HTERT RPE-1 (cell line): Measurements from ENCODE around the gene OR9Q1.

ENCODE experiments used
- in situ Hi-C: fragments of 300-500 bp; cut with MboI; formaldehyde crosslinking; loops from 4 replicates; pipeline ENCODE4 v1.14.3; 2020; ENCODE audit warnings: low sequenced_read_pairs

Gene OR9Q1

DNA sequence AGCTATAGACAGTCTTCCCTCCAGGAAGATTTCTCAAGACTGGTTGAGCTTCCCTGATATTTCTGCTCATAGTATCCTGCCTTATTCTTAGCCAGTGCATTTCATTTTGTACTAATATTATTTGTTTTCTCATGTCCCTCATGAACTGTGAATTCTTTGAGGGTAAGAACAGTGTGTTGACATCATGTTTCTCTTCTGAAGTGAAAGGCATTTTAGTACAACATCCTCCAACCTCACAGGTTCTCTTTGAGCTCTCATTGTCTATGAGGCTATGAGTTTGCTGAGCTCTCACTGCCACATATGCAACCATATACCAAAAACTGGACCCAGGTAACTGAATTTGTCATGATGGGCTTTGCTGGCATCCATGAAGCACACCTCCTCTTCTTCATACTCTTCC, 7.0 kb downstream of the OR9Q1 start, which contains the start of gene OR6Q1:
Gene OR6Q1 (plus strand): TSS at position 301 of the 400 bp plus-strand sequence. CDS start 0 bp downstream, at position 301.
- in situ Hi-C loops, result no loop called here

DNA sequence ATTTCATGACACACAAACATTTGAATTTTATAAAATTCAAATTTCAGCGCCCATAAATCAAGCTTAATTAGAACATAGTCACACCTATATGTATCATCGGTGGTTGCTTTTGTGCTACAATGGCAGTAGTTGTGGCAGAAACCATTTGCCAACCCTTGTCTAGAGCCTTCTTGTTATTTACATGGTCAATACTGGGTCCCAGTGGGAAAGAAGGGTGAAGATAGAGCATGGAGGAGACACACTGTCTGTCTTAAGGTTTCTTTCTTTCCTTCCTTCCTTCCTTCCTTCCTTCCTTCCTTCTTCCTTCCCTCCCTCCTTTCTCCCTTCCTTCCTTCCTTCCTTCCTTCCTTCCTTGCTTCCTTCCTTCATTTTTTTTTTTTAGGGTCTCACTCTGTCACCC, 10.8 kb downstream of the OR9Q1 start:
- in situ Hi-C loops, result no loop called here

DNA sequence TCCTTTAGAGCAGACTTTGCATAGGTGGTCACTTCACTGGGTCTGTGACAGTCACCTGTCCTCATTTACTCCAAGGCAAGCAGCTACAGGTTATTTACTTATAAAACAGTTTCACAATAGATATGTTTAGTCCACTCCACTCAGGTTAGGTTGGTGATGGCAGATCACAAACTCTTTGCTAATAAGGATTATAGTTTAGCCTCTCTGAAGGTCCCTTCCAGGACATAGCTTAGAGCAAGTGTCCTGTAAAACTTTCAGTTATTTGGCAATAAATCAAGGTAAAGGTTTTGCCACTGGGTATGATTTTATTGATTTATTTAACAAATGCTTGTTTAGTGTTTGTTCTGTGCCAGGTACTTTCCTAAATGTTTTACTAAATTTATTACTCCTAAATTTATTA, 15.9 kb downstream of the OR9Q1 start:
- in situ Hi-C loops, result no loop called here

DNA sequence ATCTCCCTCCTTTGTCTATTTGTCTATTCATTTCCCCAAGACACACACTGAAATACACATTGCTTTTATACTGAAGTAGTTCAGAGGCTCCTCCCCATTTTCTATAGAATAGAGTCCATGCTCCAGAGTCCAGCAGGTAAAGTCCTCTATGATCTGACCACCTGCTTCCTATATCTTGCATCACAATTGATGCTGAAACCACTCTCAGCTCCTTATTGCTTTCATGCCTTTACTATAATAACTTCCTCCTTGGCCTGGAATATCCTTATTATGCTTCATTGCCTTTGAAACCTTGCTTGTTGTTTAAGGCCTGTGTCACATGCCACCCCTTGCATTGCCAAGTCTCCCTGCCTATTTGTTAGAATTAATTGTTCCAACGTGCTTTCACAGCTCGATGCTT, 19.7 kb downstream of the OR9Q1 start:
- in situ Hi-C loops, result no loop called here

DNA sequence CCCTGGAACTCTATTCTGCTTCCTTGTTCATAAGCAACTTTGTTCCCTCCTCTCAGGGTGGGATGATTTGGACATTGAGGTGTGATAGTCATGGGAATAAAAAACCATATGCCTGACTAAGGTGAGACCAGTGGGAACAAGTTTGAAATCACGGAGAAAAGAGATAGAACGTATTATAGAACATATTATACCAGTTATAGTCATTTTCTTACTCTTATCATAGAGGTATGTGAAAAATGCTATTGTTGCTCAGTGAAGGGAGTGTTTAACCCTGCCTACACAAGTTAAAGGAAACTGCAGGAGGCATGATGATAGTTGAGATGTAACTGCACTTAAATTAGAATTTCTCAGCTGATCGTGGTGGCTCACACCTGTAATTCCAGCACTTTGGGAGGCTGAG, 22.6 kb downstream of the OR9Q1 start:
- in situ Hi-C loops, result no loop called here

DNA sequence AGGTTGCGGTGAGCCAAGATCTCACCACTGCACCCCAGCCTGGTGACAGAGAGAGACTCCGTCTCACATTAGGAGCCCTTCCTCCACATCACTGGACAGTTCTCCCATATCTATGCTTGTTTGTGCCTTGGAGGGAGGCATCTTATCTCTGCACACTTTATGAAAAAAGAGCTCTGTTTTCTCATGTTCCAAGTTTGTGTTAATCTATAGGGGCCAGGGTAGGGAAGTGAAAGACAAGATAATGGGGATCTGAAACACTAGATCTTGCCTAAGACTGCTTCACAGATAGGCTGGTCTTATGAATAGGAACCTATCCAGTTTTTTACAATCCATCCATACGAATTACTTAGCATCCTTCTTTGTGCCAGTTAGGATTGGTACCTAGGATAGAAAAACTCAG, 24.1 kb downstream of the OR9Q1 start:
- in situ Hi-C loops, result no loop called here

DNA sequence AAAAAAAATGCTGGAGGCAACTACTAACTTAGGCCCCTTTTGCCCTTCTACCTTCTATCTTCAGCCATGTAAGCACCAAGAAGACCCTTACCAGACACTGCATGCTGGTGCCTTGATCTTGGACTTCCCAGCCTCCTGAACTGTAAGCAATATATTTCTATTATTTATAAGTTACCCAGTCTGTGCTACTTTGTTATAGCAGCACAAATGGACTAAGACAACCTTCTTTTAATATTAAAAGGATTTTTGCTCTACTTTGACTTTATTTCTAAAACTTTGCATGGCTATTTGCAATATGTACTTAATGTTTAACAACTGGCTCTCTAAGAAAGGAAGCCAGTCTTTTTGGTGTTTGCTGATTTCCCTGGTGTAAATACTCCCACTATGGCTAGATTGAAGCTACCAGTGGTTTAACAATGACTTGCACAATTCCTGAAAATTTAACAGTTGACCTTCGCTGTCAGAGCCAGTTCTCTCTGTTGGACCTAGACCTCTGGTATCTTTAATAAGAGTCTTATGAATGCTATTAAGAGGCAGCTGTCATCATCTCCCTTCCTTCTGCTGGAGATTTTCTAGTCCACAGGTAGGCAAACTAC, 32.2 kb downstream of the OR9Q1 start:
- in situ Hi-C loops, result no loop called here

DNA sequence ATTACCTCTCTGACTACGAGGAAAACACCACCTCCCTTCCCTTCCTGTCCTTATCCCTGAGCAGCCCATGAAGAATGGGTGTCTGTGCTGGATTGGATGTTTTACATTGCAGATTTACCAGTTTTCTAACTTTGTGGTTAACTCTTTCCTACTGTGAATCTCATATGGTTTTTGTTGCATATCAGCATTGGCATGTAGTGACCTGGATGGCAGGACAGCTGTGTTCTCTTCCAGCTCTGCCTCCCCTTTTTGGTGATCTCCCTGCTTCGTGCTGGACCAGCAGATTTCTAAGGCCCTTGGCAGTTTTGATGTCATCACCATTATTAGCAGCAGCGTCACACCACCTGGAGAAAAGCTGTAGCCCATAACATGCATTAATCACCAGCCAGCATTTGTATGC, 33.8 kb downstream of the OR9Q1 start:
- in situ Hi-C loops, result no loop called here

DNA sequence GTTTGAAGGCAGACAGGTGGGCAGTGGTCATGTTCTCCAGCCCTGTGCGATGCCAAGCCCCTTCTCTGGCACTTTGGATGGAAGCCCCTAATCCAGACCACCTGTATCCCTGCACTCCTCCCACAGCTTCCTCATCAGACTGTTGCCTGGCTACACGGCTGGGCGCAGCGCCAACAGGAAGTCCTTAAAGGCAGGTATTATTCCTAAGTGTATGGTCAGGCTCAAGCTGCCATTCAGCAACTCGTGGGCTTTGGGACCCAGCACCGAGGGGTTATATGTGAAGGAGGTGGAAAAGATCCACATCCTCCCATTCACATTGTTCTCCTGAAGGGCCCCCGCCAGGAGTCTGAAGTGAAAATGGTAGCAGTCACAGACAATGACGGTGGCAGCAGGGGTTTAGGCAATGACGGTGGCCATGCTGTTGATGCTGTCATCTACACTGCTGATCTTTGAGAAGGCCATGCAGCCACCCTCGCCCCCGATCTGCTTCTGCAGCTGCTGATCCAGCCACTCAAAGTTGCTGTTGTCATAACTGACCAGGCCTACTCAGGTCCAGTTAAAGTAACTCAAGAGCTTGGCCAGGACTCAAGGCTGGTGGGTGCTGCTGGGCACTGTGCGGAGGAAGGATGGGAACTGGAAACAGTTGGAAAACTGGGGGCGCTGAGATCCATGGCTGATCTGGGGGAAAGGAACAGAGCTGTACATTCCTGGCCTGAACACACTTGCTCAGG, 34.8 kb downstream of the OR9Q1 start:
- in situ Hi-C loops, result no loop called here

DNA sequence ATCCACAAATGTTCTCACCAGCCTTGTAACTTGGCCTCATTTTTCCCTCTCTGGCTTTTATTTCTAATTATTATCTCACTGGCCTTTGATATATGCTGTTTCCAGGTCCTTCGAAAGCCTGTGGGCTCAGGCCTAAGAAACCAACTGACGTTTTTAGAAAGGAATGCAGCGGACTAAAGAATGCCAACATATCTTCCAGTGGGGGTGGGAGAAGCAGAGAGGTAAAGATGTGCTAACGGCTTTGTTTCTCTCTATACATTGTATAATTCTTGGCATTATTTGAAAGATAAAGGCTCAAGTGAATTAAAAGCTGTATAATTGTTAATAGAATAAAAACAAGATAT, 35.3 kb downstream of the OR9Q1 start:
- in situ Hi-C loops, result no loop called here

DNA sequence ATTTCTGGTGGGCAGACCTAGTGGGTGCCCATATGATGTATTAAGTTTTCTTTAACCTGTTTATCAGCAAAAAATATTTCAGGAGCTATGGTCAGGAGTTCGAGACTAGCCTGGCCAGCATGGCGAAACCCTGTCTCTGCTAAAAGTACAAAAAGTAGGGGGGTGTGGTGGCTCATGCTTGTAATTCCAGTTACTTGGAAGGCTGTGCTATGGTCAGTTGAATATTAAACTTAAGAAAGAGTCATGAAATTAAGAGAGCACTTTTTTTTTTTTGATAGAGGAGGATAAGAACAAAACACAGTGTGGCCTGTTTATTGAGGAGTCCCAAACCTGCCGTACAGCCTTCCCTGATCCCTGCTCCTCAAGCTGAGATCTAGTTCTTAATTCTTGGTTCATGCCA, 36.9 kb downstream of the OR9Q1 start:
- in situ Hi-C loops, result no loop called here

DNA sequence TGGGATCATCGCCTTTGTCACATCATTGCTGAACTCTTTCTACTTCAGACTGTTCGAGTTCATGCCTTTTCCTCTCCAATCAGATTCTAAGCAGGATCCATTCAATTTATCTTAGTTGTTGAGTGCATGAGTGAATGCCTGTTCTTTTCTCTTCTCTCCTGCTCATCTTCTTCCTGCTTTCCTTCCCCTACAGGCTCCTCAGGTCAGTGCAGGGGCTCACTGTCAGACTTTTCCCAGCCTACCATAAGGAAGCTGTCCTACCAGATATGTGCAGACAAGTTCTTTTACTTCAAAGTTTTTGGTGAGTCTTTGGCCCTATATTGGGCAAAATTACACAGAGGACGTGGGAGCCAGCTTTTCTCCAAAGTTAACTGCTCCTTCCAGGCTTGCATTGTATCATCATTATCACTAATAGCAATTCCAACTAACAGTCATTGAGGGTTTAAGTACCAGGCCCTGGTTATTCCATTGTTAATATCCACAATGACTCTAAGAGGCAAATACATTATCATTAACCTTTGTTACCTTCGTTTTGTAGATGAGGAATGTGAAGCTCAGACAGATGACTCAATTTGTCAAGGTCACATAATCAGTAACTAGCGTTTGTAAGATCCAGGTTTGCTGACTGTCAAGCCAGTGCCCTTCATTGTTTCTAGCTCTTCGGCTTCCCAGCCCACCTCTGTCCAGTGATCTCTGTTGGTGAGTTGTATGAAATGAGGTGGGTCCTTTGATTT, 37.4 kb downstream of the OR9Q1 start:
- in situ Hi-C loops, result no loop called here

DNA sequence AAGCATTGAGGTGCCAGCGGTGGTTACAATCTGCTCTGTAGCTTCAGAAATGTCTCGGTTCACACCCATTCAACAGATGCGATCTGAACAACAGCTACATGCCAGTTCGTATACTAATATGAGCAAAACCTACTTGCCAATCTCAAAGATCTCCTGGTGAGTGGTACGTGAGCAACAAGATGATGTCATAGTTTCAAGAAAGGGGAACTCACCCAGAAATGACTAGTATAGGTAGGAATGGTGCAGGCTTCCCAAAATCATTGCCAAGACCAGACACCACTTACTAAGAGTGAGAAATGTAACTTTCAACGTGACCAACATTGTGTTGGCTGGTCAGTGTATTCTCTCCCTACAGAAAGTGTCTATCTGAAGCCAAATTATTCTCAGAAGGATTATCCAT, 38.1 kb downstream of the OR9Q1 start:
- in situ Hi-C loops, result no loop called here

DNA sequence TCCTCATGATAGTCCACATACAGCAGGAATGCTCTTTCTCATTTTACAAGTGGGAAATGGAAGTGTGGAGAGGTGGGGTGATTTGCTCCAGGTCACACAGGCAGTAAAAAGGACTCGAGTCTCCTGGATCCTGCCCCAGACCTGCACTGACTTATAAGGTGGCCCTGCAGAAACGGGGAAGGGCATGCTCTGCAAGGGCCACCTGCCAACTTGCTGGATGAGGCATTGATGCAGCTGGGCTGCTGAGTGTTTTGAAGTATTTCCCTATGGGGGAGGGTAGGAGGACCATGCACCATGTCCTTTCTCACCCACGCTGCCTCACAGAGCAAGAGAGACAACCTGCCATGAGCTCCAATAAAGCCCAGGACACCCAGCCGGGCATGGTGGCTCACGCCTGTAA, 44.0 kb downstream of the OR9Q1 start:
- in situ Hi-C loops, result no loop called here

DNA sequence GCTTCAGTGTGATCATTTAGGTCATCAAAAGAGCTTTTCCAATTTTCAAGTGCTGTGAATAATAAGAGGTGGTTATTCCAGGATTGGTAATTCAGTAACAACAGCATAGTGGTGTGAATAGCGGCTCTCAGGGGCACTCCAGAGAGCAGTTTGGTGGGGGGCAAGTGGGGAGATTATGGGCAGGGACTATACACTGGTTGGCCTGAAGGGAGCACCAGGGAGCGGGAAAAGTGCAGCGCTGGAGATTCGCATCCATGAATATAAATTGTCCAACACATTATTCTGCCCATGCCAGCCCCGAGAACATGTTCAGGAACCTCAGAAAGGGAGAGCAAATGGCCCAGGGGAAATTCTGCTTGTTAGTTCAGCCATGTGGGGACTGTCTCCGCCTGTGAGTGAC, 45.0 kb downstream of the OR9Q1 start:
- in situ Hi-C loops, result no loop called here

DNA sequence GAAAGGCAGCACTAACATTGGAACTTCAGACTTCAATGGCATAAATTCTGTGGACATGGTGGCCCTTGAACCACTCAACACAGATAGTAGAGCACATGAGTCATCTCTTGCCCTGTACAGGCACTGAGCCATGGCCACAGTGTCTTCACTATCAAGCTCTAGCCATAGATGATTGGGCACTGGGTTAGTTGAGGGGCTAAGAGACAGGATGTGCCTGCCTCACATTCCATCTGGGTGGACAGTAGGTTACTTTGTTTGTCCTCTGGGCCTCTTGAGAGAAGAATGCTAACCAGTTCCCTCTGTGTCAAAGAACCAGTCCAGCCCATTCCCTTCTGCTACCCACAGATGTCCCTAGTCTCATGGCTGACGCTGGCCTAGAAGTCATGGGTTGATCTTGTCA, 46.9 kb downstream of the OR9Q1 start:
- in situ Hi-C loops, result no loop called here

DNA sequence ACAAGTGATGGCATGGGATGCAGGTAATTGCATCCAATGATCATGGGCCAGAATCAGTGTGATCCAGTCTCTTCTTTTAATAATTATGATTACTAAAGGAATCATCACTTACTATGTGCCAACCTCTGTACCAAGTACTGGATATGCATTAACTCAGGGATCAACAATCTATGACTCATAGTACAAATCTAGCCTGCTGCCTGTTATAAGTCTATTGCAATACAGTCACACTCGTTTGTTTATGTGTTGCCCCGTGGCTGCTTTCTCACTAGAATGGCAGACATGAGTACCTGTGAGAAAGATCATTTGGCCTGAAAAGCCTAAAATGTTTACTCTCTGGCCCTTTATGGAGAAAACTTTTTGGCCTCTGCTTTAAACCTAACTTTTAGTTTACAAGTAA, 52.1 kb downstream of the OR9Q1 start:
- in situ Hi-C loops, result no loop called here

DNA sequence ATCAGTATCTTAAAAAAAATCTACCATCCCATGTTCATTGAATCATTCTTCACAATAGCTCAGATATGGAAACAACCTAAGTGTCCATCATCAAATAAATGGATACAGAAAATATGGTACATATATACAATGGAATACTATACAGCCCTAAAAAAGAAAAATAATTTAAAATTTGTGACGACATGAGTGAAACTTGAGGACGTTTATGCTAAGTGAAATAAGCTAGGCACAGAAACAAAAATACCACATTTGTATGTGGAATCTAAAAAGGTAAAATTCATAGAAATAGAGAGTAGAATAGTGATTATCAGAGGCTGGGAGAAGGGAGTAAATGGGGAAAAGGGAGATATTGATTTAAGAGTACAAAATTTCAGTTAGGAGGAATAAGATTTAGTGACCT, 62.8 kb downstream of the OR9Q1 start:
- in situ Hi-C loops, result no loop called here

DNA sequence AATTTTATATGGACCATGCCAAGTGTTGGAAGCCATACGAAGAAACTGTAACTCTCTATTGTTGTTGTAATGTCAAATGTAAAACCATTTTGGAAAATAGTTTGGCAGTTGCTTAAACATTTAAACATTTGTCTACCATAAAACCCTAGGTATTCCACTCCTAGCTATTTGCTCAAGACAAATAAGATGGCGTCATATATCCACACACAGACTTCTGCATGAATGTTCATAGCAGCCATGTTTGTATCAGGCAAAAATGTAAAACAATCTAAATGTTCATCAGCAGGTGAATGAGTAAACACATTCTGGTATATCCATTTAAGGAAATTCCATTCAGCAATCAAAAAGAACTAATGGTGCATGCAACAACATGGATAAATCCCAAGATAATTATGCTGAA, 73.8 kb downstream of the OR9Q1 start:
- in situ Hi-C loops, result no loop called here

DNA sequence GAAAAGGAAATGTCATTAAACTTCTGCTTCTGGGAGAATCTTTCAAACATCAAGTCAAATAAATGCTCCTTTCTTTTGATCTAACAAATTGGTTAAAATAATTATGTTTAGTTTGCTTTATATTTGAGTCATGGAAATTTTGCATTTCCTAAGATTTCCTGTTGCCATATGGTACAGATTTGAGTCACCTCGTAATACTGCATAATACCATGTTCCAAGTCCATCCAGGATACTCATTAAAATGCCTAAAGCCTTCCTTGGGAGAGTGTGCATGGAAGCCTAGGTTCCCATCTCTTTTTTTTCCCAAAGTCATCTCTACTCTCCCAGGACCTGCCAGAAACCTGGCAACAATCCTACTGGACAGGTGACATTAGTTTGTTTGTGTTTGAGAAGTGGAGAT, 97.4 kb downstream of the OR9Q1 start:
- in situ Hi-C loops, result no loop called here

DNA sequence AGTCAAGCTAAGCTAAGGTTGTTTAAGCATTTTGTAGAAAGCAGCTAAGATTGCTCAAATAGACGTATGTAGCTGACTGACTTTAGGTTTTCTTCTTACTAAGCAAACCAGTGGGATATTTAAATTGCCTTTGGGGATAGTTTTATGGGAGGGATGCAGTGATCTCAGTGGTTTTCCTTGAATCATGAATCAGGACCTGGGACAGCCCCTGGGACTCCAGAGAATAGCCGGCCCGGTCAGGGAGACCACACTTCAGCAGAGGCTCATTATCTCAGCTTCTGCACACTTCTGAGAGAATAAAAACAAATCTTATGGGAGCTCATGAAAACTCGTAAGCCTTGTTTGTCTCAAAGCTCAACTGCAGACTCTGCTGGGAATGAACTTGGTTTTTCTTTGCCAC, 101.8 kb downstream of the OR9Q1 start, which contains the start of gene OR9I1:
Gene OR9I1 (minus strand): TSS at position 62 of the 400 bp plus-strand sequence. CDS start 6,086 bp downstream, outside the sequence.
- in situ Hi-C loops, result no loop called here

DNA sequence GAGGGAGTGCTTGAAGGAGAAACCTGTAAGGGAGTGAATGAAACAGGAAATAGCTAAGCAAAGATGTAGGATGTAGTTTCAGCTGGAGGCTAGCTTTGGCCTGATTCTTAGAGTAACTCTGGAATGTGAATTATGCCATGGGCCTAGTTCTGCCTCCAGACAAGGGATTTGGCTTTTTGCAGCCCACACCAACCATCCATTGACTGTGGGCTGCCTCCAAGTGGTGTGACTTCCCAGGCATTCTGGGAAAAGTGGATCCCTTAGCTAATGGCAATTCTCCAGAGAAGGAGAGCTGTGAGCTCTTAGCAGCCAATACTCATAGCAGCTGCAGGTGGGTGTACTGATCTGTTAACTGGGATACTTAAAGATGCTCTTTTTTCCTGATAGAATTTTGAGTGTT, 103.7 kb downstream of the OR9Q1 start:
- in situ Hi-C loops, result no loop called here
